Muscle layer of colon (tissue), 2 donors: ENCODE results near the gene KIAA0319L.

Experiments
- H3K27ac ChIP-seq: one replicate; pipeline ENCODE4 v1.7.0; 2013; ENCODE audit warnings: low read depth, mild to moderate bottlenecking, low read length, moderate library complexity
- H3K27me3 ChIP-seq, 2 donors: one replicate each; pipeline ENCODE4 v1.7.0; 2013; ENCODE audit warnings: low read length in 2 of 2, mild to moderate bottlenecking in 2 of 2; ENCODE audit not compliant: insufficient read depth in 2 of 2, control insufficient read depth in 1 of 2
- H3K36me3 ChIP-seq: one replicate; pipeline ENCODE4 v1.7.0; 2013; ENCODE audit warnings: mild to moderate bottlenecking, low read length; ENCODE audit not compliant: insufficient read depth
- H3K4me1 ChIP-seq: one replicate; pipeline ENCODE4 v1.7.0; 2013; ENCODE audit warnings: mild to moderate bottlenecking, low read length; ENCODE audit not compliant: insufficient read depth
- H3K4me3 ChIP-seq, 2 donors: one replicate each; pipeline ENCODE4 v1.7.0; 2013; ENCODE audit warnings: low read length in 2 of 2, low read depth in 1 of 2, mild to moderate bottlenecking in 1 of 2, moderate library complexity in 1 of 2
- H3K9ac ChIP-seq: one replicate; pipeline ENCODE4 v1.7.0; 2013; ENCODE audit warnings: low read length
- H3K9me3 ChIP-seq: one replicate; pipeline ENCODE4 v1.7.0; 2013; ENCODE audit warnings: mild to moderate bottlenecking, low read length
- donor health status: abdominal sarcoma.
- donor health status: Adenocarcinoma of cecum.

Gene KIAA0319L

GRCh38 chr1:35431173-35431599 is 126.0 kb downstream of the KIAA0319L start:
- no peaks in the 10 kb centered on the region for H3K9me3 ChIP-seq
- H3K9ac ChIP-seq = no peak overlapping the region
- H3K36me3 ChIP-seq = peaks cover 24% of the 10 kb centered on the region
- H3K4me3 ChIP-seq = no peak overlapping the region
- H3K27me3 ChIP-seq = no peaks in the 10 kb centered on the region
- H3K27ac ChIP-seq = no peak overlapping the region
- H3K4me1 ChIP-seq = no peaks in the 10 kb centered on the region

DNA sequence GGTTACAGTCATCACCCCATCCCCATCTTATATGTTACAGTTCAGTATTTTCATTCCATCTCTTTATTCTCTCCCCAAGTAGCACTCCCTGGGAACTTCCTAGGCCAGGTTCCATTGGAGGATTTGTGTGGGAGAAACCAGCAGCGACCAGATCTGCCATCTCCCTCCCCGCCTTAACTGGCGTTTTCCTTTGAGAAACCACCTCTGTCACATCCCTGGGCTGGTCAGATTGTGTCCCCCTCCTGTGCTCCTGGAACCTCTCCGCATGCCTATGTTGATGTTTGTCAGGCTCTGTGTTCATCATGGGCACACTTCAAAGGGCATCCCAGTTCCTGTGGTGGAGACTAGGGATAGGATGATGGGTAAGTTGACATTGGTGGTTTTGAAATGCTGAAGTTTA is 126.4 kb downstream of the KIAA0319L start:
- Histone ChIP-seq H3K9ac (no peak overlapping the region), H3K9me3 (no peaks in the 10 kb centered on the region), H3K4me1 (no peaks in the 10 kb centered on the region), H3K27me3 (no peaks in the 10 kb centered on the region), H3K4me3 (no peak overlapping the region), H3K27ac (no peak overlapping the region), H3K36me3 (peaks cover 19% of the 10 kb centered on the region)

- Histone ChIP-seq H3K27ac (no peak overlapping the region), H3K4me3 (no peak overlapping the region), H3K4me1 (no peaks in the 10 kb centered on the region), H3K9ac (no peak overlapping the region), H3K36me3 (peaks cover 4% of the 10 kb centered on the region), H3K27me3 (no peaks in the 10 kb centered on the region), H3K9me3 (no peaks in the 10 kb centered on the region)
Observed at GRCh38 chr1:35428360-35428759, 128.8 kb downstream of the KIAA0319L start.

- H3K9me3 ChIP-seq = no peaks in the 10 kb centered on the region
- H3K4me1 ChIP-seq = no peaks in the 10 kb centered on the region
- H3K27ac ChIP-seq = no peak overlapping the region
- H3K27me3 ChIP-seq = no peaks in the 10 kb centered on the region
- no peak overlapping the region for H3K9ac ChIP-seq
- no peaks in the 10 kb centered on the region for H3K36me3 ChIP-seq
- no peak overlapping the region for H3K4me3 ChIP-seq
Observed at GRCh38 chr1:35426097-35426586, 131.1 kb downstream of the KIAA0319L start.

- H3K27me3 ChIP-seq = no peaks in the 10 kb centered on the region
- H3K27ac ChIP-seq = no peak overlapping the region
- H3K4me1 ChIP-seq = no peaks in the 10 kb centered on the region
- H3K9ac ChIP-seq = no peak overlapping the region
- H3K9me3 ChIP-seq = no peaks in the 10 kb centered on the region
- peaks cover 45% of the 10 kb centered on the region for H3K36me3 ChIP-seq
- no peak overlapping the region for H3K4me3 ChIP-seq
Observed at GRCh38 chr1:35408925-35409324, 148.3 kb downstream of the KIAA0319L start.

DNA sequence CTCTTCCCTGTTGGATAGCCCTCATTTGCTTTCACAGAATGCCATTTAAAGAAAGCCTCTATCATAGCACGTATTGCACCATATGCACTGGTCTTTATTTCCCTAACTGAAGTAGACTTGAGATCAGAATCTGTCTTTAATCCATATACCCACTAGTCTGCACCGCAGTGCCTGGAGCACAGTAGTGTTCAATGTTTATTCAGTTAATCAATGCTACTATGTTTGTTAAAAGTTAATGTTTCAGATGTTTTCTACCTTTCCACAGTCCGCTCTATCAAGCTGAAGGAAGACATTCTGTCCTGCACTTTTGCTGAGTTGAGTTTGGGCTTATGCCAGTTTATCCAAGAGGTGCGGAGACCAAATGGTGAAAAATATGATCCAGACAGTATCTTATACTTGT is 149.5 kb downstream of the KIAA0319L start:
- H3K36me3 ChIP-seq = peaks cover 45% of the 10 kb centered on the region

DNA sequence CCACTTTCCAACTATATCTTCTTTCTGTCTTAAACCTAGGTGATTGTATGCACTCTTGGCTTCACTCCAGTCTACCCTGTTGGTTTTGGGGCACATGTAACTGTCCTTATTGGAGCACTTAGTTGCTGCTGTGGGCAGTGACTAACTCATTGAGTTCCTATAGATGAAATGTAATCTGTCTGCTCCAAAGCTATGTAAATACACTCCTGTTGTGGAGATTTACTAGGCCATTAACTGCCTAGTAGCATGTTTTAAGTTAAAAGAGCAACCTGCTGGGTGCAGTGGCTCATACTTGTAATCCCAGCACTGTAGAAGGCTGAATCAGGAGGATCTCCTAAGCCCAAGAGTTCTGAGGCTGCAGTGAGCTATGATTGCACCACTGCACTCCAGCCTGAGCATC is 151.1 kb downstream of the KIAA0319L start:
- peaks cover 49% of the 10 kb centered on the region for H3K36me3 ChIP-seq
- no peak overlapping the region for H3K4me3 ChIP-seq
- H3K9me3 ChIP-seq = no peaks in the 10 kb centered on the region
- no peaks in the 10 kb centered on the region for H3K4me1 ChIP-seq
- no peak overlapping the region for H3K9ac ChIP-seq
- H3K27me3 ChIP-seq = no peaks in the 10 kb centered on the region
- H3K27ac ChIP-seq = no peak overlapping the region

More for the DNA sequence above, 149.5 kb downstream of the KIAA0319L start:
- H3K9me3 ChIP-seq = no peaks in the 10 kb centered on the region
- H3K27me3 ChIP-seq = no peaks in the 10 kb centered on the region
- H3K4me1 ChIP-seq = no peaks in the 10 kb centered on the region
- no peak overlapping the region for H3K27ac ChIP-seq
- no peak overlapping the region for H3K9ac ChIP-seq
- H3K4me3 ChIP-seq = no peak overlapping the region

GRCh38 chr1:35401049-35401448 is 156.2 kb downstream of the KIAA0319L start:
- H3K4me1 ChIP-seq = no peaks in the 10 kb centered on the region
- no peaks in the 10 kb centered on the region for H3K9me3 ChIP-seq
- H3K4me3 ChIP-seq = no peak overlapping the region
- H3K9ac ChIP-seq = no peak overlapping the region
- peaks cover 53% of the 10 kb centered on the region for H3K36me3 ChIP-seq
- no peak overlapping the region for H3K27ac ChIP-seq
- no peaks in the 10 kb centered on the region for H3K27me3 ChIP-seq

- Histone ChIP-seq H3K4me1 (no peaks in the 10 kb centered on the region), H3K27ac (no peak overlapping the region), H3K9ac (no peak overlapping the region), H3K36me3 (peaks cover 55% of the 10 kb centered on the region), H3K4me3 (no peak overlapping the region), H3K9me3 (no peaks in the 10 kb centered on the region), H3K27me3 (no peaks in the 10 kb centered on the region)
Observed at GRCh38 chr1:35398739-35399138, 158.5 kb downstream of the KIAA0319L start.

DNA sequence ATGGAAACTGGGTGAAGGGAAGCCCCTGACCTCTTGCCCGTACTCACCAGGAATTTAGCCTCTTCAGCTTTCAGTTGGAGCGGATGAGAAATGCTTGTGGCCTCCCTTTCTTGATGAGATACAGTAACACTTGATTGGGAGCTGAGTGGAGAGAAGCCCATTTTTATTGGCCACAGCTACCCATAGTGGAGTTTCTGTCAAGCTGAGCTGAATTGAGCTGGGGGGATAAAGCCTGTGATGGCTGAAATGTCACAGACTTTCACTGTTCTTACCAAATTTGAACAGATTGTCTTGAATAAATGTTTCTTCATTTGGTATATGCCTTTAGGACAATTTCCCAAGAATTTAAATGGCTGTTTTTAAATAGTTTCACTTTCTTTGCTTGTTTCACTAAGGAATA is 162.8 kb downstream of the KIAA0319L start:
- Histone ChIP-seq H3K27ac (no peak overlapping the region), H3K36me3 (peaks cover 54% of the 10 kb centered on the region), H3K9ac (no peak overlapping the region), H3K27me3 (no peaks in the 10 kb centered on the region), H3K9me3 (no peaks in the 10 kb centered on the region), H3K4me3 (no peak overlapping the region), H3K4me1 (no peaks in the 10 kb centered on the region)

- Histone ChIP-seq H3K36me3 (peaks cover 47% of the 10 kb centered on the region), H3K9me3 (no peaks in the 10 kb centered on the region), H3K4me1 (no peaks in the 10 kb centered on the region), H3K27ac (no peak overlapping the region), H3K9ac (no peak overlapping the region), H3K4me3 (no peak overlapping the region), H3K27me3 (no peaks in the 10 kb centered on the region)
Observed at GRCh38 chr1:35390600-35391494, 166.4 kb downstream of the KIAA0319L start.

DNA sequence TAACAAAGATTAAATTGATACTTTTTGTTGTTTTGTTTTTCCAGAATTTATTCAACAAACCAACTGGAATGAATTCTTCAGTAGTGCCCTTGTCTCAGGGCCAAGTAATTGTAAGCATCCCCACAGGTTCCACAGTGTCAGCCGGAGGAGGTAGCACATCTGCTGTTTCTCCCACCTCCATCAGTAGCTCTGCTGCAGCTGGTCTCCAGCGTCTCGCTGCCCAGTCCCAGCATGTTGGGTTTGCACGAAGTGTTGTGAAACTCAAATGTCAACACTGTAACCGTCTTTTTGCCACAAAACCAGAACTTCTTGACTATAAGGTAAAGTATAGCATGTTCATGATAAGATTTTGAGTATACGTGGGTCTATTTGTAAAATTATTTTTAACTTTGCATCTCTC is 170.2 kb downstream of the KIAA0319L start:
- H3K9me3 ChIP-seq = no peaks in the 10 kb centered on the region
- H3K27ac ChIP-seq = no peak overlapping the region
- no peak overlapping the region for H3K4me3 ChIP-seq
- no peaks in the 10 kb centered on the region for H3K27me3 ChIP-seq
- peaks cover 22% of the 10 kb centered on the region for H3K36me3 ChIP-seq
- H3K4me1 ChIP-seq = no peaks in the 10 kb centered on the region
- no peak overlapping the region for H3K9ac ChIP-seq
